Suppressor macrophage treated with lipopolysaccharide for 4 hours (primary cell): ENCODE results near the gene MEGF10.
"Not testable (repeated sequence)": the region's sequence is repeated elsewhere in the genome, so short reads cannot be mapped to it uniquely, and the experiment has no call there.

Source experiments
- DNase-seq: peaks from one replicate; pipeline ENCODE4 v3.0.0-alpha.2; 2020

The MEGF10 gene

GRCh38 chr5:127298036-127298429, 7.4 kb downstream of the MEGF10 start:
- DNase-seq: no peak

DNA sequence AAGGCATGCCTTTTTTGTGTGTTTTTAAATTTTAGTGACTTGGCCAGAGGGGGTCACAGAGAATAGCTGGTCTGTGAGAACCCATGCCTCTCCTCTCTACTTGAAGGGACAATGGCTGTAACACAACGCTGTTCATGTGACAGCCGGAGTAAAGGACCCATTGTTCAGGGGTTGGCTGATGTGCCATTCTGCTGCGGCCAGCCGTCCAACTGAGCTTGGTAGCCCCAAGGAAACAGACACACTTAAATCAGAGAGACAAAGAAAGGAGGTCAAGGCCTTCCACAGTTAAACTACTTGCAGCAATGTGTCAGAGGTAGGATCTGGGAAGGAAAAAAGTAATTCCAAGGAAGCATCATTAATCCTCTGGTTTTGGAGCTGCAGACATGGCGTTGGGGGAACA, 8.1 kb downstream of the MEGF10 start:
- DNase-seq: no peak

DNA sequence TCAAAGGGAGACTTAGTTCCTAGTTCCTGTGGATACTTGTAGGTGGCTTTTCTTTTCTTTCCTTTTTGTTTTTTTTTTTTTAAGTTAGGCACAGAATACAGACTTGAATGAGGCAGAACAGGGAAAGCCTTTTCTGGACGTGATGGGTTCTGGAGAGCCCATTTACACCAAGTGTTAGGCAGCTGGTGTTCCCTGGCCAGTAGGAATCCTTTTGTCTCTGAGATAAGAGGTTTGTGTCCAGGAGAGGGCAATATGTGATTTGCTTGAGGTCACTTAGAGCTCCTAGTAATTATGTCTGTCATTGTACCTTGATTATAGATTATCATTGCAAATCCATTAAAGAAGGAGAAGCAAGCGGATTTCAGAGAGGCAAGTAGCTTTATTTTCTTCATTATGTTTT, 9.1 kb downstream of the MEGF10 start:
- no peak for DNase-seq

DNA sequence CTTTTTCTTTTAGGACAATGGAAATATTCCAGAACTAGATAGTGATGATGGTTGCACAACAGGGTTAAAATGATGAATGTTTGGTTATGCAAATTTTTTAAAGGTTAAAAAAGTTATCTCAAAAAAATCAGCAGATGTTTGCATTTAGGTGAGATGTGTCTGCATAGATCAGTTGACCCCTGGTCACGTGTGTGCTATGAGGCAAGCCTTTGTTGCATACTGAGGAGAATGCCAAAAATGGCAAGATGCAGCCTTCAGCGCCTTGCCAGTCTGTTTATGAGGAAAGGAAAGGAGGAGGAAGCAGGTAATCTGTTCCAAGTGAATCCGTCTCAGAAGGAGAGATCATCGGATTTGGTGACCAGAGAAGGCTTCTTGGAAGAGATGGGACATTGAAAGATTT, 11.9 kb downstream of the MEGF10 start:
- DNase-seq: no peak

GRCh38 chr5:127303404-127303803, 12.8 kb downstream of the MEGF10 start:
- DNase-seq: no peak

DNA sequence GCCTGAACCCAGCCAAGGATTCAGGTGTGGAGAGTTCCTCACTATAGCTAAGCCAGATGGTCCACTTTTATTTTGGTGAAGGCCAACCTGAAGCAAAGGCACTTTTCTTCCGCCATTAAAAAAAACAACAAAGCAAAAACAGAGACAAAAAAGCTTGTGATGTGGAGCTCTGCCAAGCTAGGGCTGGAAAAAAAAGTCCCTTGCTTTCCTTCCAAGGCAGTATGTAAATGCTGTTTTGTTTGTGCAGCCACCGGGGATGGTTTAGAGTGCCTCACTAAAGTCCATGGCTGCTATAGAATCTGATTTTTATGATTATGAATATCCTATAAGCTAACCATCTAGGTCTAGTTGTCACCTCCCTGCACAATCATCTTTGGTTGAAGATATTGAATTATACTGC, 14.9 kb downstream of the MEGF10 start:
- DNase-seq: no peak

- no peak for DNase-seq
Measured at GRCh38 chr5:127306036-127306435, 15.4 kb downstream of the MEGF10 start.

- no peak for DNase-seq
Measured at GRCh38 chr5:127306647-127307046, 16.1 kb downstream of the MEGF10 start.

DNA sequence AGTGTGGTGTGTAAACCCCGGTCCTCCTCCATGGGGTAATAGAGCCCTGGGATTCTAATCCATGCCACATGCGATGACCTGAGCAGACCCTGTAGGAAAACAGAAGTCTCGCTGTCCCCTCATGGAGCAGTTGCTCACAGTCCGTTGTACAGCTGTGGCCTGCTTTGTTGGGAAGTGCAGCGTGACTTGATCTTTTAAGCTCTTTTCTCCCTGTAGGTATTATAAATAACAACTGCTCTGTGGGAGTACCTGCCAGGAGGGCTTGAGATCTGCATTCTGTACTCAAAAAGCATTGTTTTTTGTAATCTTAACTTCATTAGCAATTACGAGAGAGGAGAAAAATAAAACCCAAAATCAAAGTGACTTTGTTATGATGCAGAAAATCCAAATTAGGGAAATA, 17.3 kb downstream of the MEGF10 start:
- no peak for DNase-seq

- not testable (repeated sequence) for DNase-seq
Measured at GRCh38 chr5:127308325-127308724, 17.7 kb downstream of the MEGF10 start.

GRCh38 chr5:127308945-127309344, 18.3 kb downstream of the MEGF10 start:
- DNase-seq: no peak

- DNase-seq: no peak
Measured at GRCh38 chr5:127311349-127311748, 20.8 kb downstream of the MEGF10 start.

DNA sequence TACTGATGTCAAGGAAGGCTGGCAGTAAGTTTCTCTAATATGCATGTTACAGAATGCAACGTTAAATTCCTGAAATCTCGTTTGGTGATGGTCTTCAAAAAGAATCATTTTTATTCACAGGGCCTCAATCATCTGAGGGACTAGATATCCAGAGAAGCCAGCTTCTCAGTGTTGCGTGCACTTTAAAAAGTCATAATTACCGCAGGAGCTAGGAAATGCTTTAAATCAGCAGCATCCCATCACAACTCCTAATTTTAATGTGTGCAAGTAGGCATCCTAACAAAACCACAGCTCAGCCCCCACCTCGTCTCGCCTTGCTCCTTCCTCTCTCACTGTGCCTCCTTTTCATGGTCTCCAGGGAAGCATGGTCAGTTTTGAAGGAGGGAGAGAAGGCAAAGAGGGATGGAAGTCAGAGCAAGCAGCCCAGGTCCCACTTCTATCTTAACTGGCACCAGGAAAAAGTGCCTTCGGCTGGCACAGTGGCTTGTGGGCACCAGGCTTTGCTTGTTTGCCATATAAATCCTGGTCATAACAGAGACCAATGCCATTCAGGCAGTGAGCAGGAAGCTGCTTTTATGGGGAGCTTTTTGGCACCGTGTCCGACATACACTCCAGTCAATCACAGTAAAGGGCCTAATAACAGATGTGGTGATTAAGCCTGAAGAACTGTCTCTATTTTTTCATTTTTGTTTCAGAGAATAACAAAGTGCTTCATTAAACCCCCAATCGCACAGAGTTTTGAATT, 21.4 kb downstream of the MEGF10 start:
- DNase-seq: no peak

DNA sequence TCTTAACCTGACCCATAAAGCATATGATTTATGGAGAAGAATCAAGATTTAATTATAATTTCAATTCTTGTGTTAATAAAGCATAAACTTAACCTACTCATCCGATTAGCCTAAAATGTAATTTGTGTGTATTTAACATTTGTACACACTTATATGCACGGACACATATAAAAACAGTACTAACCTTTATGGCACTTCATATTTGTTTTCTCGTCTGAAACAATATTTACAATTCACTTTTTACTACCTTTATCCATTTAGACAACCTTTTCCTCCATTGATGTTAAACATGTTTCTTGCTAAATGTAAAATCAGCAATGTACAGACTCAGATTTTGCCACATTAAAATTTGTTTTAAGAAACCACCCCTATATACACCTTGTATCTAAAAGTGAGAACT, 22.8 kb downstream of the MEGF10 start:
- no peak for DNase-seq

DNA sequence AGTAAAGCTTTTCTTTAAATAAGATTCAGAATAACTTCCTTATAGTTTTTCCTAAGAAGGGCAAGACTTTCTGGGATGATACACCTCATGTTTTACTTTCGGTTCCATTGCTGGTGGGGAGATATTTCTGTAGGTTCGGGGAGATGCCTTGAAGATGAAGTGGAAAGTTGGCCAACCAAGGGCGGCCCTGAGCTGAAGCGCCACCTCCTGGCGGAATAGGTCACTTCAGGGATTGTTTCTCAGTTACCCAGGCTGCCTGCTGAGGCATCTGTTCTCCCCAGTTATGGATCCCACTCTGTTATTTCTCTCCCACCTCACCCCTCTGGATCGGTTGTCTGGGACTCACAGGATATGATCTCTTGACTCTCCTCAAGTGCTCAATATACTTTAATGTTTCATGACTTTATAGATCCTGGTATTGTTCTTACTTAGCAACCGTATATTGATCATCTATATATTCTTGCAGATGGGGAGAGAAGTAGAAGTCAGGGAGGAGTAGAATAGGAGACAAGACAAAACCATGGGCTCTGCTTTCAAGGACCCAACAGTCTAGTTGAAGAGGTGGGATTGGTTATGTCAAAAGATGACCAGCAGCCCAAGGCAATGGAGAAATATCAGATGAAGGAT, 23.4 kb downstream of the MEGF10 start:
- DNase-seq: peak; percentile 73

- no peak for DNase-seq
Measured at GRCh38 chr5:127316011-127316410, 25.4 kb downstream of the MEGF10 start.

DNA sequence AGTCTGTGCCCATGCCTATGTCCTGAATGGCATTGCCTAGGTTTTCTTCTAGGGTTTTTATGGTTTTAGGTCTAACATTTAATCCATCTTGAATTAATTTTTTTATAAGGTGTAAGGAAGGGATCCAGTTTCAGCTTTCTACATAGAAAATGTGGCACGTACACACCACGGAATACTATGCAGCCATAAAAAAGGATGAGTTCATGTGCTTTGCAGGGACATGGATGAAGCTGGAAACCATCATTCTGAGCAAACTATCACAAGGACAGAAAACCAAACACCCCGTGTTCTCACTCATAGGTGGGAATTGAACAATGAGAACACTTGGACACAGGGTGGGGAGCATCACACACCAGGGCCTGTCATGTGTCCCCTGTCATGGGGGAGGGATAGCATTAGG, 26.8 kb downstream of the MEGF10 start:
- DNase-seq: not testable (repeated sequence)

DNA sequence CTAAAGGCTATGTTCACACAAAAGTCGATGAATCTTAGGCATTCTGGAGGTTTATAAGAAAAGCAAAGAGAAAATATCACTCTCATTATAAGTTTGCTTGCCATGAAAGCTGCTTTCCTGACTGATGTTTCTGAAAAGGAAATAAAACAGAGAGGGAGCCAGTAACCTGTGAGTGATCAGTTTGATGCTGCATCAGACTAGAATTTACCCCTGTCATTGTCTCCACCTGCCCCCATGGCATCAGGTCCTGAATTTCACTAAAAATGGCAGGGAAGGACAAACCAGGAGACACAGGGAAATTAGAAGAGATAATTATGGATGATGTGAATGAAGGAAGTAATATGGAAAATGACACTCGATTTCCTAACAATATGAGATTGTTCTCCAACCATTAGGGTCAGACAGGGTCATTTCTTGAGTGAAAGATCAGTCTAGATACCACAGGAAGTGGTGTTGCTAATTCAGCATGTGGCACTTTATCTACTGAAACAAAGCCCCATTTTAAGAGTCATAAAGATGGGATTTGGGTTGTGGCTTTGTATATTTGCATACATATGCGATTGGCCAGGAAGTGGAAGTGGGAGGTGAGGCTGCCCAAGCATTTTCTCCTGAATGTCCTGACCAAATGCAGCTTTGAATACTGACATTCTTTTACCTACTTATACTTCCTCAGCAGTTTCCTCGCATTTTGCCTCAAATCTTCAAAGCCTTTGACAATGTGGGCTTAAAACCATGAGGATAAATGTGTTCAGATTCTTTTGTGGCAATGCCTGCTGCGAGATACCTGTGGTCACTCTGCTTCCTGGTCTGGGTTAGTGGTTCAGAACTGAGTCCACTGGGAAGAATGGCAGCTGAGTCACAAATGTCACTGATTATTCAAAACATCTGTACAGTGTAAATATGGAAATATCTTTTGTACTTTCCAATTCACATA, 29.7 kb downstream of the MEGF10 start:
- peak; percentile 9 for DNase-seq

GRCh38 chr5:127321465-127321864, 30.9 kb downstream of the MEGF10 start:
- peak; percentile 3 for DNase-seq

DNA sequence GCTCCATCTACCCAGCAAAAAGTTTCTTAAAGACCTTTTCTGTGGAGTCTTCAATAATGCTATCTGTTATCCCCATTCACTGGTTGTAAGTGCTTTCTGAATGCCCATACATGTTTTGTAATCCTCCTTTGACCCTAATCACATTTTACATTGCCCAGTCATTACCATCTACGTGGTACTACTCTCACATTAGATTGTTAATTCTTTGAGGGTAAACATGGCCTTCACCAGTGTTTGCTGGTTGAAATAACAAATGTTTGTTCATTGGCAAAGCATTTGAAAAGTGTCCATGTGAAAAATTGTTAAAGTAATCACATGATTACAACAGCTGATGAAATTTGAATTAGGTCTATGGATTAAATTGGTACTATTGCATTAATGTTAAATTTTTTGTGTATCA, 31.8 kb downstream of the MEGF10 start:
- DNase-seq: no peak

- no peak for DNase-seq
Measured at GRCh38 chr5:127324756-127325155, 34.2 kb downstream of the MEGF10 start.

- DNase-seq: no peak
Measured at GRCh38 chr5:127326431-127326830, 35.8 kb downstream of the MEGF10 start.

GRCh38 chr5:127326976-127327755, 36.6 kb downstream of the MEGF10 start:
- peak; percentile 20 for DNase-seq
